GM12878 (cell line): ENCODE measurements around the gene TBX15.

Experiments used
- PAX5 ChIP-seq: IDR thresholded peaks from 2 replicates; pipeline ENCODE4 v1.6.1; 2011; ENCODE audit warnings: low read depth, low read length, borderline replicate concordance
- POLR2A ChIP-seq: IDR thresholded peaks from 2 replicates; pipeline ENCODE4 v1.6.1; 2011; ENCODE audit warnings: low read depth, mild to moderate bottlenecking, low read length
- POLR2AphosphoS2 ChIP-seq: IDR thresholded peaks from 2 replicates; pipeline ENCODE4 v1.6.1; 2011; ENCODE audit warnings: low read depth, mild to moderate bottlenecking, low read length, improper control_type of control experiment, moderate library complexity
- RAD21 ChIP-seq: IDR thresholded peaks from 2 replicates; pipeline ENCODE4 v1.6.1; 2011; ENCODE audit warnings: mild to moderate bottlenecking, low read depth, low read length, moderate library complexity; ENCODE audit not compliant: insufficient read depth
- SMAD5 ChIP-seq: IDR thresholded peaks from 2 replicates; pipeline ENCODE4 v1.6.1; 2016; ENCODE audit warnings: antibody characterized with exemption, low read depth
- TCF12 ChIP-seq: IDR thresholded peaks from 2 replicates; pipeline ENCODE4 v1.6.1; 2011; ENCODE audit warnings: low read depth, mild to moderate bottlenecking, low read length
- TF ChIP-seq, protein P1 (sequence below): fragments of 450-650 bp; IDR thresholded peaks from 2 replicates; pipeline ENCODE4 v1.6.1; 2016; ENCODE audit warnings: mild to moderate bottlenecking, moderate library complexity, borderline replicate concordance
- TF ChIP-seq, protein P2 (sequence below): IDR thresholded peaks from 2 replicates; pipeline ENCODE4 v1.6.1; 2011; ENCODE audit warnings: borderline replicate concordance, low read depth, mild to moderate bottlenecking, moderate library complexity, mixed read lengths, low read length; ENCODE audit not compliant: insufficient read depth; ENCODE audit errors: extremely low read length
- TF ChIP-seq, protein P3 (sequence below): IDR thresholded peaks from 2 replicates; pipeline ENCODE4 v1.6.1; 2011; ENCODE audit warnings: low read depth, low read length, improper control_type of control experiment, borderline replicate concordance

DNA sequence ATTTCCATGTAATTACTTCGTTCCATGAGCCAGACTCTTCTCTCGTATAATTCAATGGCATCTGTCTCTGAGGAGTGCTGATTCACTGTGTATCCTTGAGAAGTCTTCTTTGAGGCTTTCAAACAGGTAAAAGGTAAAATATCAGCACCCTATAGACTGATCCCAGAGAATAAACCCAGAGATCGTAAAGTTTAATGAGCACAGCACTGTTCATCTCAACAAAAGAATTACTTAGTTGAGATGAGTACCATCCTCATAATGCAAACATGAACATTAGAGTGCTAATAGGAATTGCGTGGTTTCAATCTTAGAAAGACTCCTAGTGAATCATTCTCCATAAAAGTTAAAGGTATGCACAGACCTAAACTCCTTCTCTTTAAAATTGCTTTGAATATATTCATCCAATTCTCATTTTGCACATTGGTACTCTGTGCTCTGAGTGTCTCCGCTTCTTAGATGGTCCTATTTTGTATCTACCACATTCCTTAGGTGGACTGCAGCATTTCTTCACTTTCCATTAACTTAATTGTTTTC lies 97.2 kb downstream of the TBX15 start:
- no peak for TF ChIP-seq POLR2AphosphoS2
- TF ChIP-seq POLR2A, result no peak
- TF ChIP-seq SMAD5, result no peak
- TF ChIP-seq TCF12, result no peak
- TF ChIP-seq PAX5, result no peak
- TF ChIP-seq, protein P1, sequence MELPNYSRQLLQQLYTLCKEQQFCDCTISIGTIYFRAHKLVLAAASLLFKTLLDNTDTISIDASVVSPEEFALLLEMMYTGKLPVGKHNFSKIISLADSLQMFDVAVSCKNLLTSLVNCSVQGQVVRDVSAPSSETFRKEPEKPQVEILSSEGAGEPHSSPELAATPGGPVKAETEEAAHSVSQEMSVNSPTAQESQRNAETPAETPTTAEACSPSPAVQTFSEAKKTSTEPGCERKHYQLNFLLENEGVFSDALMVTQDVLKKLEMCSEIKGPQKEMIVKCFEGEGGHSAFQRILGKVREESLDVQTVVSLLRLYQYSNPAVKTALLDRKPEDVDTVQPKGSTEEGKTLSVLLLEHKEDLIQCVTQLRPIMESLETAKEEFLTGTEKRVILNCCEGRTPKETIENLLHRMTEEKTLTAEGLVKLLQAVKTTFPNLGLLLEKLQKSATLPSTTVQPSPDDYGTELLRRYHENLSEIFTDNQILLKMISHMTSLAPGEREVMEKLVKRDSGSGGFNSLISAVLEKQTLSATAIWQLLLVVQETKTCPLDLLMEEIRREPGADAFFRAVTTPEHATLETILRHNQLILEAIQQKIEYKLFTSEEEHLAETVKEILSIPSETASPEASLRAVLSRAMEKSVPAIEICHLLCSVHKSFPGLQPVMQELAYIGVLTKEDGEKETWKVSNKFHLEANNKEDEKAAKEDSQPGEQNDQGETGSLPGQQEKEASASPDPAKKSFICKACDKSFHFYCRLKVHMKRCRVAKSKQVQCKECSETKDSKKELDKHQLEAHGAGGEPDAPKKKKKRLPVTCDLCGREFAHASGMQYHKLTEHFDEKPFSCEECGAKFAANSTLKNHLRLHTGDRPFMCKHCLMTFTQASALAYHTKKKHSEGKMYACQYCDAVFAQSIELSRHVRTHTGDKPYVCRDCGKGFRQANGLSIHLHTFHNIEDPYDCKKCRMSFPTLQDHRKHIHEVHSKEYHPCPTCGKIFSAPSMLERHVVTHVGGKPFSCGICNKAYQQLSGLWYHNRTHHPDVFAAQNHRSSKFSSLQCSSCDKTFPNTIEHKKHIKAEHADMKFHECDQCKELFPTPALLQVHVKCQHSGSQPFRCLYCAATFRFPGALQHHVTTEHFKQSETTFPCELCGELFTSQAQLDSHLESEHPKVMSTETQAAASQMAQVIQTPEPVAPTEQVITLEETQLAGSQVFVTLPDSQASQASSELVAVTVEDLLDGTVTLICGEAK, result no peak
- no peak for TF ChIP-seq RAD21
- TF ChIP-seq, protein P2, sequence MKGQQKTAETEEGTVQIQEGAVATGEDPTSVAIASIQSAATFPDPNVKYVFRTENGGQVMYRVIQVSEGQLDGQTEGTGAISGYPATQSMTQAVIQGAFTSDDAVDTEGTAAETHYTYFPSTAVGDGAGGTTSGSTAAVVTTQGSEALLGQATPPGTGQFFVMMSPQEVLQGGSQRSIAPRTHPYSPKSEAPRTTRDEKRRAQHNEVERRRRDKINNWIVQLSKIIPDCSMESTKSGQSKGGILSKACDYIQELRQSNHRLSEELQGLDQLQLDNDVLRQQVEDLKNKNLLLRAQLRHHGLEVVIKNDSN, result no peak
- TF ChIP-seq, protein P3, sequence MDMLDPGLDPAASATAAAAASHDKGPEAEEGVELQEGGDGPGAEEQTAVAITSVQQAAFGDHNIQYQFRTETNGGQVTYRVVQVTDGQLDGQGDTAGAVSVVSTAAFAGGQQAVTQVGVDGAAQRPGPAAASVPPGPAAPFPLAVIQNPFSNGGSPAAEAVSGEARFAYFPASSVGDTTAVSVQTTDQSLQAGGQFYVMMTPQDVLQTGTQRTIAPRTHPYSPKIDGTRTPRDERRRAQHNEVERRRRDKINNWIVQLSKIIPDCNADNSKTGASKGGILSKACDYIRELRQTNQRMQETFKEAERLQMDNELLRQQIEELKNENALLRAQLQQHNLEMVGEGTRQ, result no peak
